ENCODE measurements around the gene DCN.

DCN gene

GRCh38 chr12:91178139-91178561, 4.5 kb downstream of the DCN start:
- no peaks in the 10 kb centered on the region for H3K9me3 Mint-ChIP-seq
- H3K4me1 Mint-ChIP-seq: no peaks in the 10 kb centered on the region
- H3K27me3 Mint-ChIP-seq: peaks cover 2% of the 10 kb centered on the region
- ATAC-seq (no peak), DNase-seq (no peak)
- H3K36me3 Mint-ChIP-seq (ENCODE audit: low read depth): no peaks in the 10 kb centered on the region
- no peak overlapping the region for H3K4me3 Mint-ChIP-seq
- no peak overlapping the region for H3K27ac Mint-ChIP-seq

DNA sequence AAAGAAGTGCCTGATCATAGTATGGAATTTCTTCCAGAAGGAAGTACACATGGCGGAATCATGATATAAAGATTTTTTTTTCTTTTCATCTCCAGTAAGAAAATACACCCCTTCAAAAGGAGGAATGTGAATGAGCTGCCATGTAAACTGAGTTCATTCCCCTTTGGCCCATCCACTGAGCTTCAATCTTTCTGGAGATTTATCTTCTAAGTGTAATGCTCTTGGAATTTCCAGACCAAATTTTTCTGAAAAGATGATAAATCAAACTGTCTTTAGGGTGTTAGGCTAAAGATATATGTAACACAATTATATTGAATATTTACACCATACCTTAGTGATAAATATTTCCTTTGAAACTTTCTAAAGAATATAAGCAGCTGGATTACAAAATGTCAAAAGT, 5.2 kb downstream of the DCN start:
- Mint-ChIP-seq H3K36me3 (ENCODE audit: low read depth) (no peaks in the 10 kb centered on the region), H3K4me1 (no peaks in the 10 kb centered on the region), H3K27me3 (peaks cover 2% of the 10 kb centered on the region)

GRCh38 chr12:91176915-91177314, 5.7 kb downstream of the DCN start:
- DNase-seq: no peak
- Mint-ChIP-seq H3K27me3 (peaks cover 2% of the 10 kb centered on the region), H3K4me3 (no peak overlapping the region), H3K27ac (no peak overlapping the region), H3K4me1 (no peaks in the 10 kb centered on the region), H3K9me3 (no peaks in the 10 kb centered on the region), H3K36me3 (ENCODE audit: low read depth) (no peaks in the 10 kb centered on the region)
- ATAC-seq: no peak

More for the DNA sequence above, 5.2 kb downstream of the DCN start:
- Mint-ChIP-seq H3K4me3 (no peak overlapping the region), H3K9me3 (no peaks in the 10 kb centered on the region), H3K27ac (no peak overlapping the region)
- DNase-seq (no peak), ATAC-seq (no peak)

DNA sequence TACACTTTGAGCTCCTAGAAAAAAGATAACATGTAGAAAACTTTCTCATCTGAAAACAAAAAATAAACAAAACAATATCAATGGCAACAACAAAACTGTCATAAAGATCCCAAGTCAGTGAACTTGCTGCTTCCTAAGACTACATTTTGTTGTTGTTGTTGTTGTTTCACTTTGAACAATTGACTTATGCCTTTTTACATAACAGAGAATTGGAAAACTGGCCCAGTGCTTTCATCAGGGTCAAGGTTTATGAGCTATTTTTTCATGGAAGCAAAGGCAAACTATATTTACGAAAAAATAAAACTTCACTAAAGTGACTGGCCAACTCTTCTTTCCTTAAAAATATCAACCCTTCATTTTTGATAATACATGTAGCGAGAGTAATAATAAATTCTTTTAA, 6.3 kb downstream of the DCN start:
- Mint-ChIP-seq H3K4me3 (no peak overlapping the region), H3K36me3 (ENCODE audit: low read depth) (no peaks in the 10 kb centered on the region), H3K27me3 (peaks cover 2% of the 10 kb centered on the region), H3K27ac (no peak overlapping the region), H3K4me1 (no peaks in the 10 kb centered on the region), H3K9me3 (no peaks in the 10 kb centered on the region)
- DNase-seq (no peak), ATAC-seq (no peak)

DNA sequence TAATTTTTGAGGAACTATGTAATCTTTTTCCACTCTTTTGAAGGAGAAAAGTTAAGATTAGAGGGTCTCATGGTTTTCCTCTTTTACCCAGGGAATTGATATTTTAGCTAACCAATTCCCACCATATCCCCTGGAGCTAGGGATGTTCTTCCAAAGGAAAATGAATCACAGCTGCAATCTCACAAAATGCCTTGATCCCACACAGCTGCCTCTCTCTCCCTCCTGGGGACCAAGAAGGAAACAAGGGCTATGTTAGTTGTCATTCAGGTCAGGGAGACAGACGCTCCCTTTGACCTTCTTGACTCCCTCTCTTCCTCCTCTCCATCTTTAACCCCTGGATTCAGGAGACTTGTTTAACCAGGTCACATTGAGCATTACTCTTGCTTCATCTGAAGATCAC, 9.5 kb downstream of the DCN start:
- DNase-seq: no peak
- Mint-ChIP-seq H3K27ac (no peak overlapping the region), H3K27me3 (peaks cover 2% of the 10 kb centered on the region), H3K36me3 (ENCODE audit: low read depth) (no peaks in the 10 kb centered on the region), H3K4me3 (no peak overlapping the region), H3K4me1 (no peaks in the 10 kb centered on the region), H3K9me3 (no peaks in the 10 kb centered on the region)
- ATAC-seq: no peak

DNA sequence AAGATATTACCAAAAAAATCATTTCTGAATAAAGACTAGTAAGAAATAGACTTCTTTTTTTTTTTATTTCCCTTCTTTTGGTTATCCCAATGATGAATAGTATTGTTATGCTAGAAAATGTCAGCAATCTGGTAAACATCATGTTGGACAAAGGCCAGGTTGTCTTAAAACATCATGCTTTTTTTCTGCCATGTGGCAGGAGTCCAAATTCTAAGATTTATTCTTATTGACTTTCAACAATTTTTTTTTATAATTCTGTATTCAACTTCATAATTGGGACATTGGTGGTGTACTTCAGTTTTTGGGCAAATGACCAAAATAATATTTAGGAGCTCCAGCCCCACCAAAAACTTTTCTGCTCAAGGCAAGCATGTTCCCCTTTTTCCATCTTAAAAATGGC, 10.5 kb downstream of the DCN start:
- no peak for DNase-seq
- no peak for ATAC-seq
- Mint-ChIP-seq H3K4me1 (no peaks in the 10 kb centered on the region), H3K4me3 (no peak overlapping the region), H3K27me3 (peaks cover 2% of the 10 kb centered on the region), H3K9me3 (no peaks in the 10 kb centered on the region), H3K36me3 (ENCODE audit: low read depth) (no peaks in the 10 kb centered on the region), H3K27ac (no peak overlapping the region)

- Mint-ChIP-seq H3K4me1 (no peaks in the 10 kb centered on the region), H3K27ac (no peak overlapping the region), H3K4me3 (no peak overlapping the region), H3K9me3 (no peaks in the 10 kb centered on the region), H3K36me3 (ENCODE audit: low read depth) (no peaks in the 10 kb centered on the region), H3K27me3 (no peaks in the 10 kb centered on the region)
- ATAC-seq: no peak
- no peak for DNase-seq
Observed at GRCh38 chr12:91171476-91171875, 11.1 kb downstream of the DCN start.

DNA sequence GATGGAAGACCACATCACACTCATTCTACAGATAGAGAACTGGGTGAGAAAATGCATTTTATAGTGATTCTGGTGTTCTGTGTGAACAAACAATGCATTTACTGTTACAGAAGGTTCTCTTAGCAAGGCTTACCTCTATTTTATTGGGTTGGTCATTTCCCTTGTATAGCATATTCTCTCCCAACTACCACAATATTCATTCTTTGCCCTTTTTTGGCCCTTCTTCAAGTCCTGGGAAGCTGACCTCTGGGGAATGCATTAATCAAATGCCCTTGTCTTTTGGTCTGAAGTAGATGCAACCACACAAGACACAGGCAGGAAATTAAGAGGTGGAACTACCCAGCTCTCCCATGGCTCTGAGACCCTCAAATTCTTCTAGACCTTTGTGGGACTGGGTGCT, 19.5 kb downstream of the DCN start:
- H3K4me1 Mint-ChIP-seq: no peaks in the 10 kb centered on the region
- H3K4me3 Mint-ChIP-seq: no peak overlapping the region
- ATAC-seq (no peak), DNase-seq (no peak)
- H3K27ac Mint-ChIP-seq: no peak overlapping the region
- no peaks in the 10 kb centered on the region for H3K27me3 Mint-ChIP-seq
- no peaks in the 10 kb centered on the region for H3K36me3 Mint-ChIP-seq (ENCODE audit: low read depth)
- H3K9me3 Mint-ChIP-seq: no peaks in the 10 kb centered on the region

DNA sequence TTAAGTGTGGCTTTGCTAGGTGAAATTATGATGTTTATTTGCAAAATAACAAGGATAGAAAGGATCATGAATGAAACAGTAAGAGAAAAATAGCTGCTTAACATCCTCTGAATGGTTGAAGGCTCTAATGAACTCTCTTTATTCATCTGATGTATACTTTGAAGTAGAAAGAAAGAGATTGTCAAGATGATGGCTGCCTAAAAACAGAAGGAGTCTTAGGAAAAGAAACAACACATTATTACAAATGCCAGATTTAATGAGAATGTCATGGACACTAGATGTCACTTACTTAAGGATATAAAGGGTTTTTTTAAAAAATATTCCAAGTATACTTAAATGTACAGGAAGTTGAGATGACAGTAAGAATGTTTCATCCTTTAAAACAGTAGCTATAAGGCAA, 21.6 kb downstream of the DCN start:
- H3K27me3 Mint-ChIP-seq: no peaks in the 10 kb centered on the region
- H3K4me3 Mint-ChIP-seq: no peak overlapping the region
- no peaks in the 10 kb centered on the region for H3K9me3 Mint-ChIP-seq
- ATAC-seq (no peak), DNase-seq (no peak)
- H3K27ac Mint-ChIP-seq: no peak overlapping the region
- no peaks in the 10 kb centered on the region for H3K36me3 Mint-ChIP-seq (ENCODE audit: low read depth)
- no peaks in the 10 kb centered on the region for H3K4me1 Mint-ChIP-seq

DNA sequence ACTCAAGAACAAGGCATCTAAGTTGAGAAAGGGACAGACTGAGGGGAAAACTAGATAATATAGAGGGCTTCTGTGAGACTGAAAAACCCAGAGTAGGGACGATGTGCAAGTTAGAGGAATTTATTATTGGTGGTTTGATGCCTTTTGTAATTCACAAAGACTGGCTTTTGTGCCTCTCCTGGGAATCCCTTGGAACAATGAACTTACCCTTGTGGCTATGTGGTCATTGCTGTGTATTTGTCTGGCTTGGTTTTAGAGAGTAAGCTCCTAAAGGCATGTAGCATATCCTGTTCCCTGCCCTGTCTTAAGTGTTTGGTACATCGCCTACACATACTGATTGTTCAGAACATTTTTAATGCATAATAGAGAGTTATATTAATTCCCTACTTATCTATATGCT, 26.6 kb downstream of the DCN start:
- H3K4me1 Mint-ChIP-seq: no peaks in the 10 kb centered on the region
- DNase-seq (no peak), ATAC-seq (no peak)
- no peaks in the 10 kb centered on the region for H3K36me3 Mint-ChIP-seq (ENCODE audit: low read depth)
- H3K4me3 Mint-ChIP-seq: no peak overlapping the region
- H3K9me3 Mint-ChIP-seq: no peaks in the 10 kb centered on the region
- H3K27ac Mint-ChIP-seq: no peak overlapping the region
- no peaks in the 10 kb centered on the region for H3K27me3 Mint-ChIP-seq

GRCh38 chr12:91154131-91154530, 28.5 kb downstream of the DCN start:
- ATAC-seq (no peak), DNase-seq (no peak)
- H3K9me3 Mint-ChIP-seq: no peaks in the 10 kb centered on the region
- H3K27ac Mint-ChIP-seq: no peak overlapping the region
- H3K27me3 Mint-ChIP-seq: no peaks in the 10 kb centered on the region
- H3K4me3 Mint-ChIP-seq: no peak overlapping the region
- H3K4me1 Mint-ChIP-seq: no peaks in the 10 kb centered on the region
- no peaks in the 10 kb centered on the region for H3K36me3 Mint-ChIP-seq (ENCODE audit: low read depth)

DNA sequence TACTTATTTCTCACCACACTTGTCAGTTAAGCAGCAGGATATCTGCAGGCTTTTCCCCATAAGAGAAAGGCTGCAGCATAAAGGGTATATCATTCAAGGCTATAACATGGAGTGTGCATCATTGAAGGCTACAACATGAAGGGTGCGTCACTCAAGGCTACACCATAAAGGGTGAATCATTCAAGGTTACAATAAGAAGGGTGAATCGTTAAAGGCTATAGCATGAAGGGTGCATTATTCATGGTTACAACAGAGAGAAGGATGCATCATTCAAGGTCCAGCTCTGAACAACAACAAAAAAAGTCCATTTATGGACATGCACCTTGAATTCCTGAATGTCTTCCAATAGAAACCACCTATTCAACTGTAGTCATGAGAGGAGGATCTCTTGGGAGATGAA, 38.6 kb downstream of the DCN start:
- no peaks in the 10 kb centered on the region for H3K36me3 Mint-ChIP-seq (ENCODE audit: low read depth)
- no peak overlapping the region for H3K4me3 Mint-ChIP-seq
- H3K4me1 Mint-ChIP-seq: no peaks in the 10 kb centered on the region
- H3K27ac Mint-ChIP-seq: no peak overlapping the region
- no peak for DNase-seq
- H3K27me3 Mint-ChIP-seq: peaks cover 4% of the 10 kb centered on the region
- ATAC-seq: no peak
- H3K9me3 Mint-ChIP-seq: peaks cover 3% of the 10 kb centered on the region

DNA sequence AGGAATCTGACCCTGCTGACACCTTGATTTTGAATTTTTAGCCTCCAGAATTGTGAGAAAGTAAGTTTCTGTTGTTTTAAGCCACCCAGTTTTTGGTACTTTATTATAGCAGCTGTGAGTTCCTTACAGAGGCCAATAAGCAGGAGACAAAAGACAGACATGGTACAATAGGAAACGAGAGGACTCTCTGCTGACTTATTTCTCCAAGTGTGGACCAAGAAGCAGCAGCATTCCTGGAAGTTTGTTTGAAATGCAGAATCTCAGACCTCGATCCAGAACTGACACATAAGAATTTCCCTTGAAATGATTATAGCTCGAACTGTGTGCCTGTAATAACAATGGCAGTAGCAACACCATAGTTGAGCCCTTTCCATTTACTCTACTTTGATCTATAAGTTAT, 39.4 kb downstream of the DCN start:
- no peak overlapping the region for H3K4me3 Mint-ChIP-seq
- H3K36me3 Mint-ChIP-seq (ENCODE audit: low read depth): no peaks in the 10 kb centered on the region
- DNase-seq (no peak), ATAC-seq (no peak)
- no peaks in the 10 kb centered on the region for H3K9me3 Mint-ChIP-seq
- H3K27ac Mint-ChIP-seq: no peak overlapping the region
- H3K4me1 Mint-ChIP-seq: no peaks in the 10 kb centered on the region
- H3K27me3 Mint-ChIP-seq: peaks cover 4% of the 10 kb centered on the region

DNA sequence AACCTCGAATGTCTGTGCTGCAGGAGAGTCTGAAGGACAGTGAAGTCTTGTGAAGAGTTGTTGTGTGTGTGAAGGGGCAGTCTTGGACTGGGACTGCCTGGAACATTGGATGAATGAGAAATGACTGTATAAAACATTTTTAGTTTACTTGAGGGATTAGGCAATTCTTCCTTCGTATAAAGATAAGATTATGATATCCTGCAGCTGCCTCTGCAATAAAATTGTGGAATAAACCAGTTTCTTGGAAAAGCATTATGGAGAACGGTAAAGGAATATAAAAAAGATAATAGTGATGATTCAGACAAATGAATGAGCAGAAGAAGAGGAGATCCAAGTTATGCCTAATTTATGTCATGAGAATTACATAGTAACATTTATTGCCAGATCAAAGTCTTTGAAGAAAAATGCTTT, 40.4 kb downstream of the DCN start:
- H3K36me3 Mint-ChIP-seq (ENCODE audit: low read depth): no peaks in the 10 kb centered on the region
- ATAC-seq: no peak
- peaks cover 4% of the 10 kb centered on the region for H3K27me3 Mint-ChIP-seq

GRCh38 chr12:91140026-91140931, 42.3 kb downstream of the DCN start:
- Mint-ChIP-seq H3K4me1 (no peaks in the 10 kb centered on the region), H3K27me3 (peaks cover 5% of the 10 kb centered on the region), H3K9me3 (peaks cover 1% of the 10 kb centered on the region), H3K36me3 (ENCODE audit: low read depth) (no peaks in the 10 kb centered on the region), H3K4me3 (no peak overlapping the region), H3K27ac (no peak overlapping the region)
- no peak for DNase-seq
- ATAC-seq: no peak

More for the DNA sequence above, 40.4 kb downstream of the DCN start:
- Mint-ChIP-seq H3K4me1 (no peaks in the 10 kb centered on the region), H3K9me3 (no peaks in the 10 kb centered on the region), H3K4me3 (no peak overlapping the region), H3K27ac (no peak overlapping the region)
- DNase-seq: no peak

GRCh38 chr12:91139286-91139685, 43.3 kb downstream of the DCN start:
- Mint-ChIP-seq H3K27ac (no peak overlapping the region), H3K4me3 (no peak overlapping the region), H3K27me3 (peaks cover 7% of the 10 kb centered on the region), H3K4me1 (no peaks in the 10 kb centered on the region), H3K36me3 (ENCODE audit: low read depth) (no peaks in the 10 kb centered on the region), H3K9me3 (peaks cover 4% of the 10 kb centered on the region)
- ATAC-seq (no peak), DNase-seq (no peak)

Measured in activated naive CD8-positive, alpha-beta T cell treated with anti-CD3 and anti-CD28 coated beads, Interleukin-2, amount 50 U/mL, for 24 hours (primary cell).